Nucleus accumbens (tissue), 56 donors: ENCODE results near the gene SLC9A9.
A peak's percentile ranks its signal among the peaks of the same experiment; 100 is the strongest.
"Not testable (repeated sequence)": the region's sequence is repeated elsewhere in the genome, so short reads cannot be mapped to it uniquely, and the experiment has no call there.

Experiments used
- DNase-seq, 56 donors: peaks; one replicate each; lab custom pipeline; 2025; lab: John Stamatoyannopoulos, UW

SLC9A9 gene

GRCh38 chr3:143529798-143530197 lies 318.5 kb downstream of the SLC9A9 start:
- no peak for DNase-seq

GRCh38 chr3:143529018-143529478 lies 319.2 kb downstream of the SLC9A9 start:
- peak in 1 of 56 donors; percentile 5 for DNase-seq

- peak in 1 of 56 donors; percentile 7 for DNase-seq
These were observed 322.2 kb downstream of the SLC9A9 start for GRCh38 chr3:143526011-143526545.

- DNase-seq: no peak
These were observed 322.9 kb downstream of the SLC9A9 start for GRCh38 chr3:143525408-143525807.

DNA sequence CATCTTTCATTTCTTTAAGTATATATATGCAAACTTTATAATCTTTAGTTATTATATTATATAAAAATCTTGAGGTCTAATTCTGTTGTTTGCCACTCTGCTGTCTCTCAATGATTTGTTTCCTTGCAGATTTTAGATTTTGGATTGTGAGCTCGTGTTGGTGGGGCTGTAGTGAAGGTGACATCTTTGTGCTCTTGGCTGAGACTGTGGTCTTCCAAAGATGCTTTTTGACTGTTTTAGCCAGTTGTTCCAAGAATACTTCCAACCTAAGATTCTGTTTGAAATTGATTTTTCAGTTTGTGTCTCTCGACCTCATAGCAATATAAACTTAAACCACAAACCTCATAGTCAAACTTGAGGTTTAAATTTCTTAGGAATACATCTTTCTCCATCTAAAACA lies 326.5 kb downstream of the SLC9A9 start:
- no peak for DNase-seq

- DNase-seq: not testable (repeated sequence)
These were observed 331.1 kb downstream of the SLC9A9 start for GRCh38 chr3:143517131-143517530.

GRCh38 chr3:143514874-143515273 lies 333.4 kb downstream of the SLC9A9 start:
- no peak for DNase-seq

GRCh38 chr3:143514109-143514508 lies 334.2 kb downstream of the SLC9A9 start:
- DNase-seq: no peak

DNA sequence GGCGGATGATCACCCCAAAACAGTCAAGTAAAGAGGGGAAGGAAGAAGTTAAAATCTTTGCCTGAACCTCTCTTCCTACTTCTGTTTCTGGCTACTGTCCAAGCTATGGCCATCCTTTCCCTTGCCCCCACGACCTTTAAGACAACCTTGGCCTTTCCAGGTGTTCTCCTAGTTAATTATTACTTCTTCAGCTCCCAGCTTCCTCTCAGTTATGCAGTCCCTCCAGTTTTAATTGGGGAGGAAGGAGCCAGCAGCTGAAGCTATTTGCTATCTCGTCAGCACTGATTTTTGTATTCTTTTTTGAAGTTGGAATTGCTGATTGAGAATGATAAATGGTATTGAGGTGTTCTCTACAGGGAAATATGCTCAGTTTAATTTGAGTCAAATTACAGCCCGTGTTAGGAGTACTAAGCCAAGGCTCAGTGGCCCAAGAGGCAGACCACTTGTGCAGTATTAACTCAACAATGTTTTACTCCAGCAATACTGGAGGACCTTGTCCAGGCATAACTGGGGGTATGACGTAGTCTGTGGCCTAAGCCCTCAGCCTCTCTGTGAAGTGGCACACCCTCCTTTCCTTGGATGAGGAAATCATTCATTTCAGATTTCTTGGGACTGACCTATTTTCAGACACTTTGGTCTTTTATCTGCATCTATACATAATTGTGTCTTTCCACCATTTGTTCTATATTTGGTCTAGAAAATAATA lies 336.9 kb downstream of the SLC9A9 start:
- no peak for DNase-seq

GRCh38 chr3:143510601-143511000 lies 337.7 kb downstream of the SLC9A9 start:
- no peak for DNase-seq

DNA sequence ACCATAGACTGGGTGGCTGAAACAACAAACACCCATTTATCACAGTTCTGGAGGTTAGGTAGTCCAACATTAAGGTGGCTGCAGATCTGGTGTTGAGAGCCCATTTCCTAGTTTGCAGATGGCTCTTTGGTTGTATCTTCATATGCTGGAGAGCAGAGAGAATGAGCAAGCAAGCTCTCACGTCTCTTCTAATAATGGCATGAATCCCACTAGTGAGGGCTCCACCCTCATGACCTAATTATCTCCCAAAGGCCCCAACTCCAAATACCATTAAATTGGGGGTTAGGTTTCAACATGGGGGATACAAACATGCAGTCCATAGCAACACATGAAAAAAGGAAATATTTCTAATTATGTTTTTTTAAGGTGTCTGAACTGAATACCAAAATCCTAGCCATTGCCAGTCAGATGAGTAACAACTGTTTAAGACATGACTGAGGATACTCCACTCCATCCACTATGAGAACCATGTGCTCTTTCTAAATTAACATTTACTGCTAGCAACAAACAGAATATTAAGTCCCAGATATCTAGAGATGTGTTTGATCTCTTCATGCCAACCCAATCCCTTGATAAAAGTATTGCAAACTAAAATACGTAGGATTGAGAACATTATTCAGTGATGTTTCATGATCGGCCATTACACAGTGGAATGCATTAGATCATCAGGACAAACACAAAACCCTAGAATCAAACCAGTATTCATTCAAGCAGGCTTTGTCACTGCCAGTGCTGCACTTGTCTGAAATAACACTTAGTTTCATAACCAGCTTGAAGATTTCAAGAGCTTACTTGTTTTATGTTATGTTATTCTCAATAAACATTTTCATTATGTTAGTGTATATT lies 340.3 kb downstream of the SLC9A9 start:
- no peak for DNase-seq

- no peak for DNase-seq
These were observed 342.1 kb downstream of the SLC9A9 start for GRCh38 chr3:143506190-143506589.

- no peak for DNase-seq
These were observed 344.9 kb downstream of the SLC9A9 start for GRCh38 chr3:143503325-143503885.

DNA sequence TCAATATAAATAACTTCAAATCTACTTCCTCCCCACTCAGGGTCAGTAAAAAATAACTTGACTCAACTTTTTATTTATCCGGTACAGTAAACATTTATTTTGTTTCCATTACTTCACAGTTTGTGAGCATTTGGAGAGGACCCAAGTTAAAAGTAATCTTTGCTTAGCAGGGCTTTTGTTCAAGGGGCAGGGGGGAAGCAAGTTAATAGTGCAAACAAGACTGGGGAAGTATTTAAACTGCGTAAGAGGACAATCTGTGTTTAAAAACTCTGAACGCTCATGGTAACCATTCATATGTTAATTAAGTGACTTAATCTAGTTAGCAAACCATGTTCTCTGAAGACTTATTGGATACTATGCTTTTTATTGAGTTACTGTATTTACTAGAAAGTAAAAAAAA lies 346.2 kb downstream of the SLC9A9 start:
- no peak for DNase-seq

GRCh38 chr3:143497382-143497781 lies 350.9 kb downstream of the SLC9A9 start:
- no peak for DNase-seq

DNA sequence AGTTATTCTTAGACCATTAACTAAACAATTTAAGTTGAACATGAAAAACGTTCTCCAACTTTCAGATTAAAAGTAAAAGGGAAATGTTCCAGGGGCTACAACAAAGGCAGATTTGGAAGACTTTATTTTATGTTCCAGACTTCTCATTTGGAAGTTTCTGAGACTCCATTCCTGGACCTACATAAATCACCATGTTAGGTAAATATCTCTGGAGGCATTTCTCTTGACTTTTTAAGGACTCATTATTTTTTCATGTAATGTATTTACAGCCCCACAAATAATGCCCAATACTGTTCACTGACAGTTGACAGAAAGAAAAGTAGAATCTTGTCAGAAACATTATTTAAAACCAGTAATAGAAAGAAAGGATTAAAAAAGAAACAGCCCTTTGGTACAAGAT lies 352.1 kb downstream of the SLC9A9 start:
- no peak for DNase-seq

DNA sequence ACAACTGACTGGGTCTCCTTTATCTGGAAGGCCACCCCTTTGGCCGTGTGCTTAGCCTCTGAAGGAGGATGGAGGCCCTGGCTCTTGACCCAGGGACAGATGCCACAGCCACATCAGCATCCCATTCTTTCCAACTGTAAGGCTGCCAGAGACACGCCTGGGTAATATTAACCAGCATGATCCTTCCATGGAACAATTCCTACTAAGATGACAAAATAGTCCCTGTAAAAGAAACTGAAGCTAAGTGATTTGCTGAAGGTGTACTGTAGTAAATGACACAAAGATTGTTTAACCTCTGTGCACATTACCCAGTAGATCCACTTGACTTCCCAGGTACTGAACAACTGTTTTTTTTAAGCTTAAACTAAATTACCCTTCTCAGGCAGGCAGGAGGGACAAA lies 352.7 kb downstream of the SLC9A9 start:
- no peak for DNase-seq

GRCh38 chr3:143486611-143487010 lies 361.7 kb downstream of the SLC9A9 start:
- no peak for DNase-seq

DNA sequence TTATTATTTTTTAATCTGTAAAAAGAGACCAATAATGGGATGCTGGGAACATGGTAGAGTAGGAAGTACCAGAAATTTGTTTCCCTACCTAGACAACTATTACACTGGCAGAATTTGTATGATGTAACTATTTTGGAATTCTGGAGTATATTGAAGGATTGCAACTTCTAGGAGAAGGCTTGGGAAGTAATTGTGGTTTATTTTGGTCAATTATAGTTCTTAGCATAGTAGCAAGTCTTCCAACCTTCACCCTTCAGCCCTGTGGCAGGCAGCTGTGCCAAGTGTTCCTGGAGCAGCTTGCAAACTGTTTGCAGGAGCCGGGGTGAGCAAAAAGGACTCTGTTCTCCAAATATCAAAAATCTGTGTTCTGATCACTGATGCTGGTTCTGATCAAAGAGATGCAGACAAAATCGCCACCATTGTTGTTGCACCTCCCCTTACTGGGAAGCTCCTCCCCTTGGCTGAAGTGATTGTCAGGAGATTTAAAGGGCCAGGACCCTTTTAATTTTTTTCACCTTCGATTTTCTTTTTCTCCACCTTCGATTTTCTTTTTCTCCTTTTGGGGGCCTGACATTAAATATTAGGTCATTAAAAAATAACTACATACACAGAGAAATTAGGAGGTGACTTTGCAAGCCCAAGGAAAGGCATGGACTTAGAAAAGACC lies 363.3 kb downstream of the SLC9A9 start:
- DNase-seq: no peak

DNA sequence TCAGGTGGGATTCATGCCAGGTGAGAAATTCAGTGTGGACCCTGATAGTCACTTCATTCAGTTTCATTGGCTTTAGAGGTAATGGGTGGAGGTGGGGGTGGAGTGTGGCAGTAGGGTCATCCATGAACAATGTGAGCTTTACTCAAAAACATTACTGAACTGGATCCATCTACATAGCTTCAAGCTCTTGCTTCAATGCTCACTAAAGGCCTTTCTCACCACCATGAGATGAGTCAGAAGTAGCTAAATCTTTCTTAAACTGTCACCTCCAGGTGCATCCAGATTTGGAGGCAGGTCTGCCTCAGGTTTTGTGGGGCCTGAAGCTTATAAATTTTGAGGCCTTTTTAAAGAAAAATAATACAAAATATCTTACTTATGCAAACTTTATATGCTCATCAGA lies 365.1 kb downstream of the SLC9A9 start:
- no peak for DNase-seq
